HepG2 (cell line): ENCODE results near the gene SYNGR2. TPM values are rescaled to one million over a fixed set of nuclear protein-coding genes. Genes with fewer than 3 reads are reported as not detected.

Experiments used
- ARHGAP35 ChIP-seq: sonication (generic); formaldehyde crosslinking; IDR thresholded peaks from 2 replicates; pipeline ENCODE4 v1.9.0; 2022; ENCODE audit warnings: mild to moderate bottlenecking, inconsistent platforms, moderate library complexity, missing genetic modification reagents, borderline replicate concordance
- ESRRA ChIP-seq: sonication (generic); formaldehyde crosslinking; IDR thresholded peaks from 2 replicates; pipeline ENCODE4 v1.5.1; 2020; ENCODE audit warnings: mild to moderate bottlenecking, low read depth, missing genetic modification reagents
- FIP1L1 ChIP-seq: fragments of 200-400 bp; formaldehyde crosslinking; IDR thresholded peaks from 2 replicates; pipeline ENCODE4 v1.6.1; 2018; ENCODE audit warnings: low read depth, mild to moderate bottlenecking, low read length, moderate library complexity, borderline replicate concordance; ENCODE audit not compliant: insufficient read depth
- FOSL2 ChIP-seq: sonication (generic); formaldehyde crosslinking; IDR thresholded peaks from 2 replicates; pipeline ENCODE4 v1.4.0; 2020; ENCODE audit warnings: missing genetic modification reagents
- GABPA ChIP-seq, 2 experiments: IDR thresholded peaks; 2 replicates each; pipeline ENCODE4 v1.6.1; 2011 to 2016; ENCODE audit warnings: low read depth in 2 of 2, low read length in 1 of 2, missing biosample characterization in 1 of 2, missing genetic modification characterization in 1 of 2
- HOXA9 ChIP-seq: sonication (generic); formaldehyde crosslinking; IDR thresholded peaks from 2 replicates; pipeline ENCODE4 v1.8.1; 2022; ENCODE audit warnings: missing genetic modification reagents, mild to moderate bottlenecking, moderate library complexity, borderline replicate concordance
- KDM2A ChIP-seq: sonication (generic); formaldehyde crosslinking; IDR thresholded peaks from 2 replicates; pipeline ENCODE4 v1.4.0; 2020; ENCODE audit warnings: low read depth, missing genetic modification reagents, borderline replicate concordance
- NR2F1 ChIP-seq, 2 experiments: fragments of 450-650 bp in 1 of 2; formaldehyde crosslinking in 1 of 2; IDR thresholded peaks; 2 replicates each; pipeline versions ENCODE4 v1.5.0 to v1.6.1; 2016 to 2020; ENCODE audit warnings: mild to moderate bottlenecking in 1 of 2, missing compliant biosample characterization in 1 of 2, missing genetic modification reagents in 1 of 2, moderate library complexity in 1 of 2
- SMAD3 ChIP-seq: sonication (generic); formaldehyde crosslinking; IDR thresholded peaks from 2 replicates; pipeline ENCODE4 v1.4.0; 2020; ENCODE audit warnings: missing genetic modification reagents
- SMAD9 ChIP-seq: sonication (generic); formaldehyde crosslinking; IDR thresholded peaks from 2 replicates; pipeline ENCODE4 v1.5.1; 2020; ENCODE audit warnings: mild to moderate bottlenecking, missing genetic modification reagents
- SUZ12 ChIP-seq: fragments of 150-350 bp; IDR thresholded peaks from 2 replicates; pipeline ENCODE4 v1.6.1; 2014; ENCODE audit warnings: low read depth, low read length
- TCF7 ChIP-seq: sonication (generic); IDR thresholded peaks from 2 replicates; pipeline ENCODE4 v1.6.1; 2016; ENCODE audit warnings: antibody characterized with exemption, low read depth
- ZNF382 ChIP-seq: sonication (generic); formaldehyde crosslinking; IDR thresholded peaks from 2 replicates; pipeline ENCODE4 v1.5.0; 2020; ENCODE audit warnings: missing genetic modification reagents, mild to moderate bottlenecking, borderline replicate concordance
- ZNF460 ChIP-seq: sonication (generic); formaldehyde crosslinking; IDR thresholded peaks from 2 replicates; pipeline ENCODE4 v1.5.1; 2020; ENCODE audit warnings: missing genetic modification reagents, mild to moderate bottlenecking, borderline replicate concordance
- polyA plus RNA-seq, 8 experiments: library from polyadenylated mRNA; depleted of rRNA in 3 of 8; stranded (reverse) in 7 of 8; unstranded in 1 of 8; fragments of >200 nt; fragmentation: Illumina TruSeq in 4 of 8; extraction: Trizol in 4 of 8; gene quantifications; 2 replicates each; pipeline versions ENCODE4 v1.2.1 to v1.2.3, GENCODE V29; 2011 to 2016; ENCODE audit warnings: low read depth in 4 of 8, missing spikeins in 1 of 8, mixed read lengths in 1 of 8; ENCODE audit not compliant: insufficient read depth in 1 of 8
- total RNA-seq, 5 experiments: library from RNA; depleted of rRNA; stranded (reverse); fragments of >200 nt; fragmentation: Illumina TruSeq; extraction: Trizol; gene quantifications; 2 replicates each; pipeline ENCODE4 v1.2.3, GENCODE V29; 2016; ENCODE audit warnings: low read depth in 1 of 5
- TF ChIP-seq, protein P1 (sequence below): sonication (generic); formaldehyde crosslinking; IDR thresholded peaks from 2 replicates; pipeline ENCODE4 v1.5.1; 2020; ENCODE audit warnings: mild to moderate bottlenecking, moderate library complexity, missing genetic modification reagents
- TF ChIP-seq, protein P2 (sequence below): sonication (generic); formaldehyde crosslinking; IDR thresholded peaks from 2 replicates; pipeline ENCODE4 v1.8.0; 2022; ENCODE audit warnings: mild to moderate bottlenecking, missing genetic modification reagents, borderline replicate concordance
- TF ChIP-seq, protein P3 (sequence below): sonication (generic); formaldehyde crosslinking; IDR thresholded peaks from 2 replicates; pipeline ENCODE4 v1.4.0; 2020; ENCODE audit warnings: missing genetic modification reagents
- TF ChIP-seq, protein P4 (sequence below), 2 experiments: sonication (generic) in 1 of 2; formaldehyde crosslinking in 1 of 2; IDR thresholded peaks; 2 replicates each; pipeline versions ENCODE4 v1.5.1 to v1.6.1; 2011 to 2020; ENCODE audit warnings: borderline replicate concordance in 1 of 2, low read depth in 1 of 2, low read length in 1 of 2, mild to moderate bottlenecking in 1 of 2, missing genetic modification reagents in 1 of 2, moderate library complexity in 1 of 2
- TF ChIP-seq, protein P5 (sequence below), 2 experiments: fragments of 450-650 bp in 1 of 2; sonication (generic) in 1 of 2; formaldehyde crosslinking; IDR thresholded peaks; 2 replicates each; pipeline versions ENCODE4 v1.5.0 to v1.8.0; 2020 to 2022; ENCODE audit warnings: mild to moderate bottlenecking in 1 of 2, missing genetic modification reagents in 1 of 2

Gene SYNGR2
- total and polyA plus RNA-seq, 2 of the 13 experiments (the other 11 are each of a cell fraction or from before 2014, with no cell fraction given): 46.7 to 170 TPM

DNA sequence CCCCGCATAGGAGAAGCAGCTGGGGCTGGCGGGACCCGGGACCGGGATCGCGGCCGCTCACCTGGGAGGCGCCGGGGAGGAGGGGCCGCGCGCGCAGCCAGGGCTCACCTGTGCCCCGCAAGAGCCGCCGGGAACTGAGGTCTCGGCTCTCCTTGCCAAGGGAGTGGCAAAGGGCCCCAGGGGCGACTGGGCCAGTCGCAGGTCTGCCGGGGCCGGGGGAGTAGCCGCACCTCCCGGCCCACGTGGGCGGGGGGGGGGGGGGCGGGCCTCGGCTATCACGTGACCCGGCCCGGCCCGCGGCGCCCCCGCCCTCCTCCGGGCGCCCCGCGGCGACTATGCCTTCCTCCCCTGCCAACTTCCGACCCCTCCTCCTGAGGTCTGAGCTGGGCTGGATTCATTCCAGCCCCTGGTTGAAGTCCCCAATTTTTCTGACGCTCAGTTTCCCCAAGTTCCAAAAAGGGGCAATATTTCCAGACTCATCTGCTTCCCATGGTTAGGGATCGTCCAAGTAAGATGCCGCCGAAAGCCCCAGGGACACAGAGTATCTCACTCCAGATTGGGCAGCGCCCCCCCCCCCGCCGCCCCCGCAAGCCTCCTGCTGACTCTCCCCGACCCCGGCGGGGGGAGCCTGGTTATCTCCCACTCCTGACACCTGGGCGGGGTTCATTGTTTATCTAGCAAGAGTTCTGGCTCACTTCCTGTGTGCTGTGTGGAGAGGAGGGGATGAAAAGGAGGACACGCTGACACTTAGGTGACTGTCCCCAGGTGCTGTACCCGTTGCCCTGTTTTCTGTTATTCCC, 39.6 kb upstream of the SYNGR2 start, which contains the start of gene TMC6 (continued):
- no peak for TF ChIP-seq ARHGAP35
- no peak for TF ChIP-seq ESRRA (CRISPR knock-in tag)
- TF ChIP-seq GABPA (IDR thresholded peaks at IDR 0.05; ENCODE audit: low read depth, low read length): no peak
- TF ChIP-seq GABPA (CRISPR knock-in tag; IDR thresholded peaks at IDR 0.05; ENCODE audit: low read depth): peak; percentile 80
- no peak for TF ChIP-seq SUZ12
- no peak for TF ChIP-seq FIP1L1
- TF ChIP-seq, protein P1, sequence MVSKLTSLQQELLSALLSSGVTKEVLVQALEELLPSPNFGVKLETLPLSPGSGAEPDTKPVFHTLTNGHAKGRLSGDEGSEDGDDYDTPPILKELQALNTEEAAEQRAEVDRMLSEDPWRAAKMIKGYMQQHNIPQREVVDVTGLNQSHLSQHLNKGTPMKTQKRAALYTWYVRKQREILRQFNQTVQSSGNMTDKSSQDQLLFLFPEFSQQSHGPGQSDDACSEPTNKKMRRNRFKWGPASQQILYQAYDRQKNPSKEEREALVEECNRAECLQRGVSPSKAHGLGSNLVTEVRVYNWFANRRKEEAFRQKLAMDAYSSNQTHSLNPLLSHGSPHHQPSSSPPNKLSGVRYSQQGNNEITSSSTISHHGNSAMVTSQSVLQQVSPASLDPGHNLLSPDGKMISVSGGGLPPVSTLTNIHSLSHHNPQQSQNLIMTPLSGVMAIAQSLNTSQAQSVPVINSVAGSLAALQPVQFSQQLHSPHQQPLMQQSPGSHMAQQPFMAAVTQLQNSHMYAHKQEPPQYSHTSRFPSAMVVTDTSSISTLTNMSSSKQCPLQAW (CRISPR knock-in tag): no peak; the same call in 1 of the 2 replicates
- TF ChIP-seq HOXA9 (CRISPR knock-in tag): no peak
- peak; percentile 53 for TF ChIP-seq FOSL2
- TF ChIP-seq, protein P2, sequence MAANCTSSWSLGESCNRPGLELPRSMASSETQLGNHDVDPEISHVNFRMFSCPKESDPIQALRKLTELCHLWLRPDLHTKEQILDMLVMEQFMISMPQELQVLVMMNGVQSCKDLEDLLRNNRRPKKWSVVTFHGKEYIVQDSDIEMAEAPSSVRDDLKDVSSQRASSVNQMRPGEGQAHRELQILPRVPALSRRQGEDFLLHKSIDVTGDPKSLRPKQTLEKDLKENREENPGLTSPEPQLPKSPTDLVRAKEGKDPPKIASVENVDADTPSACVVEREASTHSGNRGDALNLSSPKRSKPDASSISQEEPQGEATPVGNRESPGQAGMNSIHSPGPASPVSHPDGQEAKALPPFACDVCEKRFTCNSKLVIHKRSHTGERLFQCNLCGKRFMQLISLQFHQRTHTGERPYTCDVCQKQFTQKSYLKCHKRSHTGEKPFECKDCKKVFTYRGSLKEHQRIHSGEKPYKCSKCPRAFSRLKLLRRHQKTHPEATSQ (CRISPR knock-in tag): no peak
- no peak for TF ChIP-seq KDM2A (CRISPR knock-in tag)
- TF ChIP-seq, protein P3, sequence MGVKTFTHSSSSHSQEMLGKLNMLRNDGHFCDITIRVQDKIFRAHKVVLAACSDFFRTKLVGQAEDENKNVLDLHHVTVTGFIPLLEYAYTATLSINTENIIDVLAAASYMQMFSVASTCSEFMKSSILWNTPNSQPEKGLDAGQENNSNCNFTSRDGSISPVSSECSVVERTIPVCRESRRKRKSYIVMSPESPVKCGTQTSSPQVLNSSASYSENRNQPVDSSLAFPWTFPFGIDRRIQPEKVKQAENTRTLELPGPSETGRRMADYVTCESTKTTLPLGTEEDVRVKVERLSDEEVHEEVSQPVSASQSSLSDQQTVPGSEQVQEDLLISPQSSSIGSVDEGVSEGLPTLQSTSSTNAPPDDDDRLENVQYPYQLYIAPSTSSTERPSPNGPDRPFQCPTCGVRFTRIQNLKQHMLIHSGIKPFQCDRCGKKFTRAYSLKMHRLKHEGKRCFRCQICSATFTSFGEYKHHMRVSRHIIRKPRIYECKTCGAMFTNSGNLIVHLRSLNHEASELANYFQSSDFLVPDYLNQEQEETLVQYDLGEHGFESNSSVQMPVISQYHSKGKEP: no peak
- TF ChIP-seq NR2F1 (CRISPR knock-in tag; IDR thresholded peaks at IDR 0.05): no peak; a peak in 1 of 4 replicates
- TF ChIP-seq, protein P4, sequence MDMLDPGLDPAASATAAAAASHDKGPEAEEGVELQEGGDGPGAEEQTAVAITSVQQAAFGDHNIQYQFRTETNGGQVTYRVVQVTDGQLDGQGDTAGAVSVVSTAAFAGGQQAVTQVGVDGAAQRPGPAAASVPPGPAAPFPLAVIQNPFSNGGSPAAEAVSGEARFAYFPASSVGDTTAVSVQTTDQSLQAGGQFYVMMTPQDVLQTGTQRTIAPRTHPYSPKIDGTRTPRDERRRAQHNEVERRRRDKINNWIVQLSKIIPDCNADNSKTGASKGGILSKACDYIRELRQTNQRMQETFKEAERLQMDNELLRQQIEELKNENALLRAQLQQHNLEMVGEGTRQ (IDR thresholded peaks at IDR 0.05; ENCODE audit: low read depth, low read length): peak; percentile 83
- TF ChIP-seq, protein P4 (CRISPR knock-in tag; IDR thresholded peaks at IDR 0.05; ENCODE audit: borderline replicate concordance): peak; percentile 66; the same call in 1 of the 2 replicates
- no peak for TF ChIP-seq SMAD9 (CRISPR knock-in tag)
- TF ChIP-seq ZNF382 (CRISPR knock-in tag): no peak
- no peak for TF ChIP-seq SMAD3 (CRISPR knock-in tag)
- no peak for TF ChIP-seq ZNF460 (CRISPR knock-in tag)
- TF ChIP-seq TCF7: no peak
- TF ChIP-seq, protein P5, sequence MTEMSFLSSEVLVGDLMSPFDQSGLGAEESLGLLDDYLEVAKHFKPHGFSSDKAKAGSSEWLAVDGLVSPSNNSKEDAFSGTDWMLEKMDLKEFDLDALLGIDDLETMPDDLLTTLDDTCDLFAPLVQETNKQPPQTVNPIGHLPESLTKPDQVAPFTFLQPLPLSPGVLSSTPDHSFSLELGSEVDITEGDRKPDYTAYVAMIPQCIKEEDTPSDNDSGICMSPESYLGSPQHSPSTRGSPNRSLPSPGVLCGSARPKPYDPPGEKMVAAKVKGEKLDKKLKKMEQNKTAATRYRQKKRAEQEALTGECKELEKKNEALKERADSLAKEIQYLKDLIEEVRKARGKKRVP (CRISPR knock-in tag; IDR thresholded peaks at IDR 0.05): 0 out of 4 replicates have a peak, but pooled peaks of 1 of the 2 experiments have one; percentile 14
